ENCODE data around the gene GIPC3.
"Not testable (repeated sequence)": the region's sequence is repeated elsewhere in the genome, so short reads cannot be mapped to it uniquely, and the experiment has no call there.

The GIPC3 gene

GRCh38 chr19:3551792-3552095 lies 33.5 kb upstream of the GIPC3 start:
- DNase-seq = no peak

DNA sequence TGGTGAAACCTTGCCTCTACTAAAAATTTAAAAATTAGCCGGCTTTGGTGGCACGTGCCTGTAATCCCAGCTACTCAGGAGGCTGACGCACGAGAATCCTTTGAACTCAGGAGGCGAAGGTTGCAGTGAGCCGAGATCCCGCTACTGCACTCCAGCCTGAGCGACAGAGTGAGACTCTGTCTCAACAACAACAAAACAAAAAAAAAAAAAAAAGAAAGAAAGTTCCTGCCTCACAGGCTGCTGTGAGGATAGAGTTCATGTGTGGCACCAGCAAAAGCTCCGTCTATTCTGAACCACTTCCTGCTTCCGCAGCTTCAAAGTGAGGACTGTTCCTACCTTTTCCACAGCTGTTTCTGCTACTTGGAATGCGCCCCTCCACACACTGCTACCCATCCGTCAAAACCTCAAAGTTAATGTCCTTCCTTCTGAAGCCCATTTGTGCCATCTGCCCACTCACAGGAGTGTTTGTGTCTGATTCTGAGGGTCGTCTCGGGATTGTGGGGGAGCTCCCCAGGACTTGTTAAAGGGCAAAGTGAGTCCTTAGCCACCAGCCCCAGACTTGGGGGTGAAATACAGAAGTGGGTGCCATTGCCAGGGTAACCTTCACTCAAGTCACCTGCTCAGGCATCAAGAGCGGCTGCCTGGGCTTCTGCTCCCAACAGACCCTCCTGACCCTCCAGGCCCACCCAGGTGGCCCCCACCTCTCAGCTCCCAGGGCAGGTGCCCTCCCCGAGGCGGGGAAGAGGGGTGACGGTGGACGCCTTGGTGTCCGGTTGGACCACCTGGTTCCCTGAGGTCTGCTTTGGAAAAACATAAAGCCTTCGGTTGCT lies 30.8 kb upstream of the GIPC3 start:
- peak in 4 of 5 donors; percentile 42 to 65 (median 46) for DNase-seq

DNA sequence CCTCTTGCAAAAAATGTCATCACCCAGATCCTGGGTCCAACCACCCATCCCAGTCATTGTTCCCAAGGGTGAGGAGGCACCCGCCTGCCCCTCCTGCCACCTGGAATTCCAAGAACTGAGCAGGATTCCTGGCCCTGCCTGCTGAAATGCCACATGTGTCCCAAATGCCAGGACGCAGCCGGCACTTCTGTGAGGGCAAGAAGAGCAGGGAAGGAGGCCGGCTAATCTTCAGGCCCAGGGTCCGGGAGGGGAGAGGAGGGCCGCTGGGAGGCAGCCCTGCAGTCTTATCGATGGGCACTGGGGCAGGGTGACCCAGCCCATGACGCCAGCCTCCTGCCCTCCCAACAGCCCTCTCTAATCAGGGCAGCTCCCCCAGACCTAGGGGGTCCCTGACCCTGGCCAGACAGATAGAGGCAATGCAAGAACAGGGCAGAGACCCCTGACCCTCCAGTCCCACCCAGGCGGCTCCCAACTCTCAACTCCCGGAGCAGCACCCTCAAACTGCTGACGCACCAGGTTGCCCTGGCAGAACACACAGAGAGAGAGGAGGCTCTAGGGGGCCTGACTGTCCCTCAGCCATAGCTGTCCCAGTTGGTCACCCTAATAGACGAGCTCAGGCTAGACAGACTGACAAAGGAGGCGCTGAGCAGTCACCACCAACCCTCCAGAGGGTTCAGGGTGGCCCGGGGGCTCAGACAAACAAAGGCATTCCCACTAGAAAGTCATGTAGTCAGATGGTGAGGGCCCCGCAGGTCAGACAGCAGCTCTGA lies 29.4 kb upstream of the GIPC3 start:
- no peak for DNase-seq

GRCh38 chr19:3556423-3556977 lies 28.8 kb upstream of the GIPC3 start:
- no peak for DNase-seq

DNA sequence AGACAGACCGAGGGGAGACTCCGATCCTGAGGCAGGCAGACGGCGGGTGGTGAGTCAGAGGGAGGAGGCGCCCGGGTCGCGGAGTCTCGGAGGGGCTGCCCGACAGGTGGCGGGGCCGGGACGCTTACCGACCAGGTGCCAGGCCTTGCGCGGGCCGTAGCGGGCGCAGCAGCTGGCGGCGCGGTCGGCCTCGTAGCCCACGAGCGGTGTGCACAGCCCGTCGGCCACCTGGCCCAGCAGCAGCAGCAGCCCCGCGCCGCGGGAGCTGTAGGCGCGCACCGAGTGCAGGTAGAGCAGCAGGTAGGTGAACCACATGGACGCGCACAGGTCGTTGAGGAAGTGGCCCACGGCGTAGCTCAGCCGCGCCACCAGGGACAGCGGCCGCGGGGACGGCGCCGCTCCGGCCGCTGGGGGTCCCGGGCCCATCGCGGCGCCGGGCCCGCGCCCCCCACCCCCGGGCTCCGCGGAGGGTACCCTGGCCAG lies 28.3 kb upstream of the GIPC3 start:
- DNase-seq = peak; percentile 33 to 70 (median 54)

DNA sequence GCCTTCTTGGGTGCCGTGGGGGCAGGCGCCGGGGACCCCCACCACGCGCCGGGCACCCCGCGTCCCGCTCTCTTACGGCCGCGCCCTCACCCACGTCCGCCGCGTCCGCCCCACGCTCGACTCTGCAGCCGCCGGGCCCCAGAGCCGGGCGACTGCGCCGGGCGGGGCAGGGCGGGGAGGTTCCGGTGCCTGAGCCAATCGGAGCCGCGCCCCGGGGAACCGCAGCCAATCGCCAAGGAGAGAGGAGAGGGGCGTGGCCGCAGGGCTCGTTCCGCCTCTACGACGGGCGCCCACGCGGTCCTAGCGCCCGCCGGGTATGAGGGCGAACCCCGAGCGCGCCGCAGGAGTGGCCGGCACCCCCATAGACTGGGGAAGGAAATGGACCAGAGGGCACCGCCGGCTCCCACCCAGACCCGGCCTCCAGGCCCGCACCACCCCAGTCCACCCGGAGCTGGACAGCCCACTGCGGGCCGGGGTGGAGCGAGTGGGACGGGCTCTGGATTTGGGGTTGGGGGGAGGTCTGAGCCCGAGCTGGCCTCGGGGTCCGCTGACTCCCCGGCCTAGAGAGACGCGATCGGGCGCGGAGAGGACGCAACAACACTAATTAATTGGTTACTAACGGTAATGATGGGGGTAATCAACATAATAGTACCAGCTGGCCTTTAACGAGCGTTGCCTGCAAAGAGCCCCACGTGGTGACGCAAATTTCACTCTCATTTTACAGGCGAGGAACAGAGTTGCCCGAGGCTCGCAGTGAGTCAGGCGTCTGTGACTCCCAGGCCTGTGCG lies 27.6 kb upstream of the GIPC3 start, which contains the start of gene MFSD12:
TSS of gene MFSD12 (minus strand) at position 126 of the 788 bp plus-strand sequence. CDS start 183 bp downstream, outside the sequence.
- DNase-seq = peak; percentile 85 to 93 (median 90)

DNA sequence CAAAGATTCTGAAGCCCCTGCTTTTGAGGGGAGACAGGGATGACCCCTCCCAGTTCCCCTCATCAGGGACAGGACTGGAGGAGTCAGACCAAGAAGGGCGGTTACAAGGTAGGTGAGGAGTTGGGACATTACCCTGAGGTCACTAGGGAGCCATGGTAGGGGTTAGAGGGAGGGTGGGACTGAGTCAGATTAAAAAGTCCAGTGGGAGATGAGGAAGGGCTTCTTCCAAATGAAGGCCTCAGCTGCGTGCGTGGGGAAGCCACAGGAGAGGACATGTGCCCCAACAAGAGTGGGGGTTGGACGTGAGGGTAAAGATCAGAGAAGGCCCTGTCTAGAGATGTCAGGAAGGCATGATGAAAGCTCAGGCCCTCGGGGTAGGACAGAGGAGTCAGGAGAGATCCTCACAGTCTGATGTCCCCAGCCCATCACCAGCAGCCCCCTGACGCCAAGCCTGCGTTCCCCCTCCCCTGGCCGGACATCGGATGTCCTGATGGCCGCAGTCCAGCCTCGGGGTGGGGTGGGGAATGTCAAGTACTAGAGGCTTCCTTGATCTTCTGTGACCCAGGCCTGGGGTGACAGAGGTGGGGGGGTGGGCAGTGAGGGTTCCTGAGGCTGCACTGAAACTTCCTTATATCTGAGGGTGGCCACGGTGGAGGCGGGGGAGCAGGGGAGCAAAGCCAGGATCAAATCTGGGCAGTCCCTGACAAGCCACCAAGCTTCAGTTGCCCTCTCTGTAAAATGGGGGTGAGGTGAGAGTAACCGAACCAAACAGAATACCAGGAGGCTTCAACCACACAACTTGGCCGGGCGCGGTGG lies 21.4 kb upstream of the GIPC3 start:
- no peak for DNase-seq

DNA sequence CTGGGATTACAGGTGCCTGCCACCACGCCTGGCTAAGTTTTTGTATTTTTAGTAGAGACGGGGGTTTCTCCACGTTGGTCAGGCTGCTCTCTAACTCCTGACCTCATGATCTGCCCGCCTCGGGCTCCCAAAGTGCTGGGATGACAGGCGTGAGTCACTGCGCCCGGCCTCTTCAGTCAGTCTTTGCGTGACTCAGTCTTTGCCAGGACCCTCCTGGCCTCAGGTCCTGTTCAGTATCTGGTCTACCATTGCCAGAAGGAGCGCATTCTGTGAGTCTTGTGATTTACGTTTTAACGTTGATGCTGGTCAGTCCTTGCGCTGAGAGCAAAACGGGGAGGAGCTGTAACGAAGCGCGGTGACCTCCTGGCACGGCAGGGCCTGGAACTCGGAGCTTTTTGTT lies 20.1 kb upstream of the GIPC3 start:
- DNase-seq = no peak

DNA sequence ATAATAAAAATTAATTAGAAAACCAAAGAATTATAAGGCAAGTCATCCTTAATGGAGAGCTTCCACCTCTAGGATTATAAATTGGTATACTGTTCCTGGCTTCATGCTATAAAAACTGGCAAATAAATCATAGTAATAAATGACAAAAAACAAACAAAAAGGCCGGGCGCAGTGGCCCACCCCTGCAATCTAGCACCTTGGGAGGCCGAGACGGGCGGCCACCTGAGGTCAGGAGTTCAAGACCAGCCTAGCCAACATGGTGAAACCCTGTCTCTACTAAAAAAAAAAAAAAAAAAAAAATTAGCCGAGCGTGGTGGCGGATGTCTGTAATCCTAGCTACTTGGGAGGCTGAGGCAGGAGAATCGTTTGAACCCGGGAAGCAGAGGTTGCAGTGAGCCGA lies 15.2 kb upstream of the GIPC3 start:
- not testable (repeated sequence) for DNase-seq

- no peak for DNase-seq
Measured at GRCh38 chr19:3570606-3571011, 14.7 kb upstream of the GIPC3 start.

DNA sequence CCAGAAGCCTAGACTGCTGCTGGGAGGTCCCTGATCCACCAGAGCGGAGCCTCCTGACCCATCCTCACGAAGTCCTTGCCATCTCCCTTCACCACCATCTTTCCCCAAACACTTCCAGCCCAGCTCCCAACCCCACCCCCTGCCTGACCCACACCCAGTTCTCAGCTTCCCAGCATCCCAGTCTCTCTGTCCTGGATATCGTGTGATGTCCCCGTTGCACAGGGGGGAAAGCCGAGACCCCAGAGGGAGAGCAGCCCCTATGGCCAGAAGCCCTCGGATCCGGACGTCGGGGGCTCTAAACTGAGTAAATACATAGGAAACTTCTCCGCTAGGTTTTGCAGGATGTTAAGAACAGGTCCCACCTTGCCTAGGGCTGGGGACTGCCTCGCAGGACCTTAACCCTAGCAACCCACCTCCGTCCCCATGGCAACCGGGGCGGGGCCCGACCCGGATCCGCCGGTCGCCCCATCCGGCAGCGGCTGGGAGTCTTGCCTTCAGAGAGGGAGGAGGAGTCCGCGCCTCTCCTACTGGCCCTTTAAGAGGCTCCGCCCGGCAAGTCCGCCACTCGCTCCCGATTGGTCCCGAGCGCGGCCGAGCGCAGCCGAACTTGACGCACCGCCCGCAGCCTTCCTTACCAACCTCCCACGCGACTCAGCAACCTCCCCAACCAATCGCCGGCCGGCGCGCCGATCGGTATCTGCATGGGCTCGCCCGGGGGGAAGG lies 13.0 kb upstream of the GIPC3 start:
- peak; percentile 99 to 100 (median 99) for DNase-seq

GRCh38 chr19:3572855-3573161 lies 12.5 kb upstream of the GIPC3 start, which contains the start of gene HMG20B:
TSS of gene HMG20B (plus strand) at chr19:3572944. CDS start at chr19:3573310, 366 bp downstream.
- DNase-seq = no peak

GRCh38 chr19:3573162-3573857 lies 12.0 kb upstream of the GIPC3 start:
- peak in 1 of 5 donors; percentile 33 for DNase-seq

DNA sequence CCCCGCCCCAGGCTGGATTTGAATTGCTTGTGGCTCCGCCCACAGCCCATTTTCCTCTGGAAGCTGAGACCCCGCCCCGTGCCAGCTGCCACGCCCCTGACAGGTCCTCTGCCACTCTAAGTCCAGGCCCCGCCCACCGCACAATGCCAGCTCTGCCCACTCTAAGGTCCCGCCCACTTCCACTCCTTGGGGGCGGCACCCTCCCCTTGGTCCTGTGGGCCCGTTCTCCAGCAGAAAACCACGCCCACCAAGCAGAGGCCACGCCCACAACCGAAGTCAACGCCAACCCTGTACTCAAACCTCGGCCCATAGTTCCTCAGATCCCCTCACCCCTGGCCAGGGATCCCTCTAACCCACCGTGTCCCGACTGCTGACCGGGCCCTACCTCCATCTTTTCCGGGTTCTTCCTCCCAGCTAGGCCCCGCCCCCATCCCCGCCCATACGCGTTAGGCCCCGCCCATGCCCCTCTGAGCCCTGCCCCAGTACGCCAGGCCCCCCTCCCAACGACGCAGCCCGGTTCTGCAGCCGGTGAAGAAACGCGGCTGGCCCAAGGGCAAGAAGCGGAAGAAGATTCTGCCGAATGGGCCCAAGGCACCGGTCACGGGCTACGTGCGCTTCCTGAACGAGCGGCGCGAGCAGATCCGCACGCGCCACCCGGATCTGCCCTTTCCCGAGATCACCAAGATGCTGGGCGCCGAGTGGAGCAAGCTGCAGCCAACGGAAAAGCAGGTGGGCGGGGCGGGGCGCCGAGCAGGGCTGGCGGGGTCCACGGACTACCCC lies 11.2 kb upstream of the GIPC3 start:
- DNase-seq = peak; percentile 67 to 92 (median 76)

GRCh38 chr19:3575260-3575741 lies 10.0 kb upstream of the GIPC3 start:
- no peak for DNase-seq

- no peak for DNase-seq
Measured at GRCh38 chr19:3575949-3576673, 9.2 kb upstream of the GIPC3 start.

- no peak for DNase-seq
Measured at GRCh38 chr19:3576696-3577443, 8.4 kb upstream of the GIPC3 start.
